GM19239 (cell line): Measurements from ENCODE around the gene PRKAG1.

Source experiments
- DNase-seq: peaks from one replicate; pipeline ENCODE4 v3.0.0; 2011; ENCODE audit warnings: low spot score; ENCODE audit not compliant: insufficient read length
- FAIRE-seq: peaks from 2 replicates; lab custom pipeline; 2011; peaks lifted over from hg19 to GRCh38; lab: Jason Lieb, UNC

The PRKAG1 gene

DNA sequence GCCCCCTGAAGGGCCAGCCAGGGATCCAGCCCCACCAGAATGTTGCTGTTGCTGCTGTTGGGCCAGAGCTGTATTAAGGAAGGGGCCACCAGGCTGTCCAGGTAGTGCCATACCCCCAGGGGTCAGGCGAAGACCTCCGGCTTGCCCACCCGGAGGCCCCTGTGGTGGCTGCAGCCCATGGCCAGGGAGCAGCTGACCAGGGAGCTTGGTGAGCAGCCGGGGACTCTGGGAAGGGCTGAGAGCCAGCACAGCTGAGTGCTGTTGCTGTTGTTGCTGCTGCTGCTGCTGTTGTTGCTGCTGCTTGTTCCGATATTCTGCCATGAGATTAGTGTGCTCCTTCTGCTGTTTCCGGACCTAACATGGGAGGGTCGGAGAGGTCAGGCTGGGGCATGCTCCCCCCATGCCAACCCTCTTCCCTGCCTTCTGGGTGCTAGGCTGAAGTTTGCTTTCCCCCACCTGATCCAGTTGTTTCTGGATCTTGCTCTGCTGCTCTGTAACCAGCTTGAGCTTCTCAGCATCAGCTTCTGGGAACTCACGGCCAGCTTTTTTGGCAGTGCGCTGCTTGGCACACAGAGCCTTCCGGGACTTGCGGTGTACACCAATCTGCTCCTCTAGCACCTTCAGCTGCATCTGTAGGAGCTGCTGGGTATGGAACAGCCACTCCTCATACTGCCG is 15.2 kb upstream of the PRKAG1 start:
- no peak for FAIRE-seq

DNA sequence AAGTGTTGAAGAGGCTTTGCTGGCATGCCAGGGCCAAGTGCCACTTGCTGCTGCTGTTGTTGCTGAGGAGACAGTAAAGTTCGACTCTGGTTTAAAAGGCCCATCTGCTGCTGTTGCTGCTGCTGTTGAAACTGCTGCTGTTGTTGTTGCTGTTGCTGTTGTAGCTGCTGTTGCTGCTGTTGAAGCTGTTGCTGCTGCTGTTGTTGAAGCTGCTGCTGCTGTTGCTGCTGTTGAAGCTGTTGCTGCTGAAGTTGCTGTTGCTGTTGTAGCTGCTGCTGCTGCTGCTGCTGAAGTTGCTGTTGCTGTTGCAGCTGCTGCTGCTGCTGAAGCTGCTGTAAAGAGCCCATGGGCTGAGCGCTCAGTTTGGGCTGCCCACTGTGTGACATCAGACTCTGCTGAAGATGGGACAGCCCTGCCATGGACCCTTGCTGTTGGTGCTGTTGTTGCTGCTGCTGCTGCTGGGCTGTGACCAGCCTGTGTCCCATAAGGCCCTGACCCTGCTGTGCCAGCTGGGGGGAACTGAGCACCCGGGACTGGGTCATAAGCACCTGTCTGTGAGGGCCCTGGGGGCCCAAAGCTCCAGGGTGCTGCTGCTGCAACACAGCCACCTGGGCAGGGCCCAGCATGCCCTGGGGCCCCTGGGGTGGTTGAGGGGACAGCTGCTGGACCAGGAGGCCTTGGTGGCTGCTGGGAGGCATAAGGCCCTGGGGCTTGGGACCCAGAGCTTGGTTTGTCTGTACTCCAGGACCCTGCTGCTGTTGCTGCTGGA is 14.3 kb upstream of the PRKAG1 start:
- no peak for DNase-seq
- no peak for FAIRE-seq

More for the DNA sequence above, 15.2 kb upstream of the PRKAG1 start:
- no peak for DNase-seq

GRCh38 chr12:49032276-49032675 is 13.7 kb upstream of the PRKAG1 start:
- no peak for FAIRE-seq
- DNase-seq: no peak

DNA sequence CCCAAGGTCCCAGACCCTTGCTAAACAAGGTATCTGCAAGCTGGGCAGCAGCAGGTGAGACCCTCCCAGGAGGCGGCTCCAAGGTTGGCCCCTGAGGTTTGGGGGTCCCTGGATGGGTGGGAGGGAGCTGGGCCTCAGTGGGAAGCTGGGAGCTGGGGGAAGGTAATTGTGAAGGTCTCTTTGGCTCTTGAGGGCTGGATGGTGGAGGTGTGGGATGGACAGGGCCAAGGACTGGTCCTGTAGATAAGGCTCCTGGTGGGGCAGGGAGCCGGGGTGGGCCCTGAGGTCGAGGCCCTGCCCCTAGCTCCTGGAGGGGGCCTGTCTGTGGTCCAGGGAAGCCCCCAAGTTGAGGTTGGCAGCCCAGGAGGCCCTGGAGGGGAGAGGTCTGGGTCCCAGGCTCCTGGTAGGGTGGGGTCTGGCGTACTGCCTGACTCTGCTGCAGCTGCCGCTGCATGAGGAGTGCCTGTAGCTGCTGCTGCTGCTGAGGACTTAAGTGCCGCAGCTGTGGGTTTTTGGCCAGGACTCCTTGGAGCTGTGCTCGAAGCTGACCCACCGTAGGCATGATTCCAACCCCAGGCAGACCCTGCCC is 13.1 kb upstream of the PRKAG1 start:
- FAIRE-seq: no peak
- no peak for DNase-seq

- FAIRE-seq: no peak
Observed at GRCh38 chr12:49030714-49031572, 12.4 kb upstream of the PRKAG1 start.

GRCh38 chr12:49030119-49030518 is 11.5 kb upstream of the PRKAG1 start:
- no peak for FAIRE-seq
- no peak for DNase-seq

More at GRCh38 chr12:49030714-49031572, 12.4 kb upstream of the PRKAG1 start:
- no peak for DNase-seq

DNA sequence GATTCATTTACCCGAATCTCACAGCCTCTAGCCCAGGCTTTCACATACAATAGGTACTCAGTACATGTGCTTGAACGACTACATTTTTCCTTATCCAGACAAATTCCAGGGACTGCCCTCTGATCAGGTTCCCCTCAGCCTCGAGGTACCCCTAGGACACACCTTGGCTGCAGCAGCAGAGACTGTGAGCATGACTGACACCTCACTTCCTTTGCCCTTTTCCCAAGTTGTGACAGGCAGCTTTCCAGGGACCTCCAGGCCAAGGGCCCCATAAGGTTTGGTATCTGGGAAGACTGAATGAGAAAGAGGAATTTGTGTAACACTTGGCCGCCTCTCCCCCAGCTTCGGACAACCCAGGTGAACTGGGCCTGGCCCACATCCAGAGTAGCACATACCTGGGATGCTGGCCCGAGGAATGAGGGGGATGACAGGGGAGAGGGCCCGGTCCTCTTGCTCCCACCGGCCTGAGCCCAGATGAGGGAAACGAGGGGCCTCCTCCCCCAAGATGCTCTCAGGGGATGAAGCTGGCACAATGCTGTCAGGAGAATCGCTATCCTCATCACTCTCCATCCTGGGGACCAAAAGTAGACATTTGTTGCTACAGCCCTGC is 10.2 kb upstream of the PRKAG1 start:
- DNase-seq: no peak
- FAIRE-seq: no peak

- DNase-seq (no peak), FAIRE-seq (no peak)
Observed at GRCh38 chr12:49027846-49028555, 9.4 kb upstream of the PRKAG1 start.

DNA sequence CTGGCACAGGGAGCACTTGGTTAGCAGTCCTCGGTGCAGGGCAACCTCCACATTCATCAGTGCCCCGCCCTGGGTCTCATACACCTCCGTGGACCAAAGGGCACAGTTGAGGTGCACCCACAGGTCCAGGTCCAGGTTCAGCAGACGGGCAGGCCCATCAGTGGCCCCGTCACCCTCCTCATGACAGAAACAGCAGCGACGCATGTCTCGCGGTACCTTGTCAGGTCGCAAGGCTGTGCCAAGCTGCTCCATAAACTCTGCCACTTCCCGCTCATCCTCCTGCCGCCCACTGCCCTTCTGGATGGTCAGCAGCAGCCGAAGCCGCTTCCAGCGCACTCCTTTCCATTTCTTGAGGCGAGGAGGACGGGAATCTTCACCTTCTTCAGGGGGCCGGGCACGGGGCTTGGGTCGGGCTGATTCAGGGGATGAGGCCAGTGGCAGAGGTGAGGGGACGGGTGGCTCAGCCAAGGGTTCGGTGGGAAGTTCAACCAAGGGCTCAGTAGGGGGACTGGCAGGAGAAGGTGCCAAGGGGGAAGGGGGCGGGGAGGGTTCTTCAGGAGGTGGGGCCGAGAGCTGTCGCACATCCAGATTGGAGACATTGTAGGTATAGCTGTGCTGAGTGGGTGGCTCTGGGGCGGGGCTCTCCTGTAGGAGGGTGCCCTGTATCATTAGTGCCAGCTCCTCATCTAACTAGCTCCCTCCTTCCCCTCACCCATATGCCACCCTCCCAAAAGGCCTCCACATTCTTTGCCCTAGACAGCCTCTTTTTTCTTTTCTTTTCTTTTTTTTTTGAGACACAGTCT is 8.3 kb upstream of the PRKAG1 start:
- FAIRE-seq: no peak
- DNase-seq: no peak

GRCh38 chr12:49026101-49026500 is 7.5 kb upstream of the PRKAG1 start:
- FAIRE-seq: no peak
- no peak for DNase-seq

GRCh38 chr12:49025463-49025862 is 6.9 kb upstream of the PRKAG1 start:
- FAIRE-seq (no peak), DNase-seq (no peak)

DNA sequence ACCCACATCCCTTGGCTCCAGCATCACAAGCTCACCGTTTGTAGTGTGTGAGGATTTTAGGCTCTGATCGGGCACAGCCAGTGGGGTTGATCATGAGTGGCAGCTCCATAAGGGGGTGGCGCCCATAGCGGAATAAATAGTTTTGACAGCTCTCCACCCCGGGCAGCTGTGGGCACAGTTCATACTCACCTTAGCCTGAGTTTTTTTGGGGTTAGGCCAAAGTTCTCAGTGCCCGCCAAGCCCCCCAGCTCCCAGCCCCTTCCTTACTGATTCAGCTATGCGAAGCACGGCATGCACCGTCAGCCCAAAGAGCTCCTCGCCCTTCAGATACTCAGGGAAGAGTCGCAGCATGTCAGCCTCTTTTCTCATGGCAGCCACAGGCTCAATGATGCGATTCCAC is 6.0 kb upstream of the PRKAG1 start:
- FAIRE-seq: no peak
- DNase-seq: no peak

DNA sequence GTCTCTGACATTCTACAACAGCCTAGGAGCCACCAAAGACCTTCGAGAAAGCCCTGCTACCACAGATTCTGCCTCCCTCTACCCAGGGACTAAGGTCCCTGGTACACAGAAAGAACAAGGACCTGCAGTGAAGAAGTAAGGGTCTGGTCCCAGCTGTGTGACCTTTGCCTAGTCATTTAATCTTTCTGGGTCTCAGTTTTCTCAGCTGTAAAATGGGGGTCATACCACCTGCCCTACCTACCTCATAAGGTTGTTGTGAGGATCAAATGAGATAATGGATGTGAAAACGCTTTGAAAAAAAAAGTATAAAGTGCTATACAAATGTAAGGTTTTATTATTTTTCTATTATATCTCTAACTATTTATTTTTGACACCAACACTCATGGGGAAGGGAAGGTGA is 5.2 kb upstream of the PRKAG1 start:
- no peak for FAIRE-seq
- DNase-seq: no peak

- DNase-seq (no peak), FAIRE-seq (no peak)
Observed at GRCh38 chr12:49022558-49023178, 4.1 kb upstream of the PRKAG1 start.

DNA sequence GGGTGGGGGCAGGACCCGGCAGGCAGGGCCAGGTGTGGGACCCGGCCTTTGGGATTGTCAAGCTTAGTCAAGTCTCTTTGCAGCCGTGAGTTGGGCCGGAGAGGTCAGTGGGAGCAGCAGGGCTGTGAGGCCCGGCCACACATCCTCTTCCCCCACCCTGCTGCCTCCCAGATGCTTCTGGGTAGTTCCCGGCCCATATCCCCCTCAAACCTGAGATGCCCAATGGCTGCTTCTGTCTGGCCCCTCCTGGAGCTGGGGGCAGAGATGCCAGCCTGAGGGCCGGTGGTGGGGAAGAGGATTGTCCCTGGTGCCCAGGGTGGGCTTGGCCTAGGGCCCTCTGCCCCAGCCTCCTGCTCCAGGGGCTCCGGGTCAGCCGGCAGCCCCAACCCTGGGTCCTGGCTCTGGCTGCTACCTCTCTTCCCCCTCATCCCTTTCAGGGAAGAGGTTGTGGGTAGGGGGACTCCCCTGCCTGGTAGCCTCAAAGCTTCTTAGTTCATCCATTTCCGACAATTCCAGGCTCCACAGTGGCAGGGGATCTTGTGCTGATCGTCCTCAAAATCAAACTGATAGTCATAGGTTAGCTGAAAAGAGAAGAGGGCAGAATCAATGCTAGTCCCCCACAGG is 2.8 kb upstream of the PRKAG1 start:
- FAIRE-seq (no peak), DNase-seq (no peak)

DNA sequence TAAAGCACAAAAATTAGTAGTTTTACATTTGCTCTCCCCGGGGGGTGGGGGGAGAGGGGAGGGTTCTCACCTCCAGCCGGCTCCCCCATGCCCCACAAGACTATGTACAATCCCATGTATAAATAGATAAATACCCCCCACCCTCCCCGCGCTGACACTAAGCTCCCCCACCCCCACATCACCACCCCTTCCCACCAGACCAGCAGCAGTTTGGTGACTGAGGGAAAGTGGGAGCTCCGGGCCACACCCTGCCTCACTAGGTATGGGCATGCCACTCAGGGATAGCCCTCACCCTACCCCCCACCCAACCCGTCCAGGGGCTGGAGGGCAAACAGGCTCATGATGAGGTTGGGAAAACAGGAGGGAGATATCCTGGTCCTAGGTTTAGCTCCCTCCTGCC is 1.9 kb upstream of the PRKAG1 start:
- FAIRE-seq (no peak), DNase-seq (no peak)

GRCh38 chr12:49019443-49020324 is 1.1 kb upstream of the PRKAG1 start:
- DNase-seq: no peak
- FAIRE-seq: no peak
